ENCODE measurements around the gene CCM2L.

DNA sequence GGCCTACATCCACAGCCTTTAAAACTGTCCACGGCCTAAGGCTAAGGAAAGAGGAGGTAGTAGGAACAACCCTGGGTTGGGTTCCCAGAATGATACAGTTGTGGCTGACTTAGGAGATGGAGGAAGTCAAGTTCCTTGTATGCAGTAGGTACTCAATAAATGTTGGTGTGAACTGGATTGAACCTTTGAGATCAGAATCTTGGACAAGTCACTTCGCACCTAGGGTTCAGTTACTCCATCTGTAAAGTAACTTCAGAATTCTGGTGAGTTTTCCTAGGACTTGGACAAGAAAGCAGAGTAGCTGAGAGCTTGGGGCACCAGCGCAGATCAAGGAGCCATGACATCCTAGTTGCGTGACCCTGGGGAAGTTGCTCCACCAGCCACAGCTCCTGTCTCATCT, 33.2 kb upstream of the CCM2L start:
- no peak for TF ChIP-seq EGR1 (IDR thresholded peaks at IDR 0.05)
- TF ChIP-seq TCF12 (IDR thresholded peaks at IDR 0.05; ENCODE audit: low read depth), result no peak
- TF ChIP-seq EP300 (IDR thresholded peaks at IDR 0.05; ENCODE audit: borderline replicate concordance), result no peak
- no peak for TF ChIP-seq FOXM1 (IDR thresholded peaks at IDR 0.05; ENCODE audit: borderline replicate concordance, low read depth)
- no peak for TF ChIP-seq CEBPB (IDR thresholded peaks at IDR 0.05)
- TF ChIP-seq, protein P1, sequence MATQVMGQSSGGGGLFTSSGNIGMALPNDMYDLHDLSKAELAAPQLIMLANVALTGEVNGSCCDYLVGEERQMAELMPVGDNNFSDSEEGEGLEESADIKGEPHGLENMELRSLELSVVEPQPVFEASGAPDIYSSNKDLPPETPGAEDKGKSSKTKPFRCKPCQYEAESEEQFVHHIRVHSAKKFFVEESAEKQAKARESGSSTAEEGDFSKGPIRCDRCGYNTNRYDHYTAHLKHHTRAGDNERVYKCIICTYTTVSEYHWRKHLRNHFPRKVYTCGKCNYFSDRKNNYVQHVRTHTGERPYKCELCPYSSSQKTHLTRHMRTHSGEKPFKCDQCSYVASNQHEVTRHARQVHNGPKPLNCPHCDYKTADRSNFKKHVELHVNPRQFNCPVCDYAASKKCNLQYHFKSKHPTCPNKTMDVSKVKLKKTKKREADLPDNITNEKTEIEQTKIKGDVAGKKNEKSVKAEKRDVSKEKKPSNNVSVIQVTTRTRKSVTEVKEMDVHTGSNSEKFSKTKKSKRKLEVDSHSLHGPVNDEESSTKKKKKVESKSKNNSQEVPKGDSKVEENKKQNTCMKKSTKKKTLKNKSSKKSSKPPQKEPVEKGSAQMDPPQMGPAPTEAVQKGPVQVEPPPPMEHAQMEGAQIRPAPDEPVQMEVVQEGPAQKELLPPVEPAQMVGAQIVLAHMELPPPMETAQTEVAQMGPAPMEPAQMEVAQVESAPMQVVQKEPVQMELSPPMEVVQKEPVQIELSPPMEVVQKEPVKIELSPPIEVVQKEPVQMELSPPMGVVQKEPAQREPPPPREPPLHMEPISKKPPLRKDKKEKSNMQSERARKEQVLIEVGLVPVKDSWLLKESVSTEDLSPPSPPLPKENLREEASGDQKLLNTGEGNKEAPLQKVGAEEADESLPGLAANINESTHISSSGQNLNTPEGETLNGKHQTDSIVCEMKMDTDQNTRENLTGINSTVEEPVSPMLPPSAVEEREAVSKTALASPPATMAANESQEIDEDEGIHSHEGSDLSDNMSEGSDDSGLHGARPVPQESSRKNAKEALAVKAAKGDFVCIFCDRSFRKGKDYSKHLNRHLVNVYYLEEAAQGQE (IDR thresholded peaks at IDR 0.05; ENCODE audit: low read depth), result no peak
- no peak for TF ChIP-seq RAD21 (IDR thresholded peaks at IDR 0.05; ENCODE audit: low read depth)
- no peak for TF ChIP-seq MAX (IDR thresholded peaks at IDR 0.05)
- TF ChIP-seq TAF1 (IDR thresholded peaks at IDR 0.05; ENCODE audit: low read depth), result no peak
- TF ChIP-seq CREB1 (IDR thresholded peaks at IDR 0.05; ENCODE audit: low read depth), result no peak
- no peak for TF ChIP-seq NFIC (IDR thresholded peaks at IDR 0.05)
